ENCODE data around the gene EBI3. TPM values are rescaled to one million over a fixed set of nuclear protein-coding genes. Genes with fewer than 3 reads are reported as not detected.
"Not testable (repeated sequence)": the region's sequence is repeated elsewhere in the genome, so short reads cannot be mapped to it uniquely, and the experiment has no call there.

Gene EBI3
- total and polyA plus RNA-seq, 4 experiments from 2014 or later, result 0.26 TPM; not detected in 3

DNA sequence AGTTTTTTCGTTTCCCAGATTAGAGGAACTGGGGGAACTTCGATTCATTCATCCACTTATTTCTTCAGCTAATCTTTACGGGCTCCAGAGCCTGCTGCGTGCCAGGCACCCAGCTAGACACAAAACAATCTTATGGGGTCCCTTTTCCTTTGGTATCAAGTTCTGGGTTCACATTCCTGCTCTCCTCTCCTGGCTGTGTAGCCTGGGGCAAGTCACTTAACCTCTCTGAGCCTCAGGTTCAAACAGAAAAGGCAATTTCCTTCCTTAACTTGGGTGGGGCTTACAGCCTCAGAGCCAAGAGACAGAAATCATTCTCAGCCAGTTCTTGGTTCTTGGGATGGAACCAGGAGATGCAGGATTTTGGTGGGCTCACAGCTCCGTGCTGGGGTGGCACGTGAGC lies 55.7 kb downstream of the EBI3 start:
- Mint-ChIP-seq H3K27ac (no peak overlapping the region), H3K27me3 (peaks cover 10 to 16% of the 10 kb centered on the region in 2 donors), H3K4me3 (no peak overlapping the region), H3K9me3 (no peaks in the 10 kb centered on the region), H3K36me3 (no peaks in the 10 kb centered on the region), H3K4me1 (no peaks in the 10 kb centered on the region)
- Histone ChIP-seq H3K36me3 (ENCODE audit: insufficient read depth, low read length) (no peaks in the 10 kb centered on the region), H3K27me3 (ENCODE audit: insufficient read depth, low read length) (peaks cover under 1% of the 10 kb centered on the region), H3K4me3 (ENCODE audit: low read length in 2 of 2) (no peak overlapping the region), H3K4me1 (ENCODE audit: insufficient read depth, low read length) (no peaks in the 10 kb centered on the region), H3K9me3 (ENCODE audit: control insufficient read depth in 1 of 2, low read length in 2 of 2) (no peaks in the 10 kb centered on the region), H3K27ac (ENCODE audit: low read depth, low read length) (no peak overlapping the region)
- ChIA-PET CTCF (ENCODE audit: partially characterized antibody) (interaction anchor here (0.8 kb wide), 1 partner anchor 18 kb away, joined by 4 read pairs; no protein-coding TSS in a partner anchor), POLR2A (ENCODE audit: partially characterized antibody) (no interaction called here)
- no peak for DNase-seq
- intact Hi-C loops (cut with micrococcal nuclease), result no loop called here

DNA sequence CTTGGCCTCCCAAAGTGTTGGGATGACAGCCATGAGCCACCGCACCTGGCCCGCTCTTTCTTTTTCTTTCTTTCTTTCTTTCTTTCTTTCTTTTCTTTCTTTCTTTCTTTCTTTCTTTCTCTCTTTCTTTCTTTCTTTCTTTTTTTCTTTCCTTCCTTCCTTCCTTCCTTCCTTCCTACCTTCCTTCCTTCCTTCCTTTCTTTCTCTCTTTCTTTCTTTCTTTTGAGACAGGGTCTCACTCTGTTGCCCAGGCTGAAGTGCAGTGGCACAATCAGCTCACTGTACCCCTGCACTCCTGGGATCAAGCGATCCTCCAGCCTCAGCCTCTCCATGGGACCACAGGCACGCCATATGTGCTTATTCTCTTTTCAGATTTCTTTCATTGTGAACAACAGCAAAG lies 56.8 kb downstream of the EBI3 start:
- H3K27ac ChIP-seq (ENCODE audit: low read depth, low read length); H3K27me3 ChIP-seq (ENCODE audit: insufficient read depth, low read length); POLR2A ChIA-PET (ENCODE audit: partially characterized antibody); H3K9me3 ChIP-seq (ENCODE audit: control insufficient read depth in 1 of 2, low read length in 2 of 2); H3K27me3 Mint-ChIP-seq; H3K4me1 Mint-ChIP-seq; H3K36me3 ChIP-seq (ENCODE audit: insufficient read depth, low read length); H3K4me3 ChIP-seq (ENCODE audit: low read length in 2 of 2); H3K4me3 Mint-ChIP-seq; DNase-seq; intact Hi-C loops (cut with micrococcal nuclease); H3K4me1 ChIP-seq (ENCODE audit: insufficient read depth, low read length); H3K36me3 Mint-ChIP-seq; H3K9me3 Mint-ChIP-seq: not testable (repeated sequence)
- peak overlapping the region in 1 of 7 donors; percentile 13 for H3K27ac Mint-ChIP-seq
- CTCF ChIA-PET (ENCODE audit: partially characterized antibody), result interaction anchor here (0.6 kb wide), 1 partner anchor 38 kb away, joined by 3 read pairs; no protein-coding TSS in a partner anchor

Other genes with a start within 250 kb of the EBI3 start
- 1,000 to 10,000 TPM; 2,286 to 2,389 TPM for gene EEF2, start 244.1 kb upstream of the EBI3 start, total RNA-seq
- 100 to 1,000 TPM; 274 to 749 TPM for gene EEF2, start 244.1 kb upstream of the EBI3 start, polyA plus RNA-seq
- gene PIAS4, start 221.8 kb upstream of the EBI3 start, total RNA-seq, result 10 to 100 TPM; 38.6 to 42.6 TPM
- gene PIAS4, start 221.8 kb upstream of the EBI3 start, polyA plus RNA-seq, result 1 to 10 TPM; 5.2 to 6.1 TPM
- gene ZBTB7A, start 162.6 kb upstream of the EBI3 start, total RNA-seq, result 10 to 100 TPM; 57.0 to 57.7 TPM
- gene ZBTB7A, start 162.6 kb upstream of the EBI3 start, polyA plus RNA-seq, result 10 to 100 TPM in 1 of 2 donors, 1 to 10 TPM in 1; 9.6 to 48.2 TPM
- 100 to 1,000 TPM; 125 to 126 TPM for gene MAP2K2, start 105.4 kb upstream of the EBI3 start, total RNA-seq
- gene MAP2K2, start 105.4 kb upstream of the EBI3 start, polyA plus RNA-seq, result 100 to 1,000 TPM in 1 of 2 donors, 10 to 100 TPM in 1; 44.0 to 101 TPM
- gene CREB3L3, start 75.9 kb upstream of the EBI3 start, total RNA-seq, result not detected
- not detected for gene CREB3L3, start 75.9 kb upstream of the EBI3 start, polyA plus RNA-seq
- gene SIRT6, start 47.0 kb upstream of the EBI3 start, total RNA-seq, result 10 to 100 TPM; 26.8 to 27.0 TPM
- 1 to 10 TPM in 1 of 2 donors, under 1 TPM in 1; 0.19 to 5.0 TPM for gene SIRT6, start 47.0 kb upstream of the EBI3 start, polyA plus RNA-seq
- 1 to 10 TPM; 1.9 to 2.9 TPM for gene ANKRD24, start 46.8 kb upstream of the EBI3 start, total RNA-seq
- gene ANKRD24, start 46.8 kb upstream of the EBI3 start, polyA plus RNA-seq, result under 1 TPM in 1 of 2 donors, not detected in 1; 0.20 TPM
- 10 to 100 TPM; 28.1 to 29.4 TPM for gene YJU2, start 17.6 kb downstream of the EBI3 start, total RNA-seq
- gene YJU2, start 17.6 kb downstream of the EBI3 start, polyA plus RNA-seq, result 10 to 100 TPM; 13.0 to 36.1 TPM
- under 1 TPM in 1 of 2 experiments, not detected in 1; 0.58 TPM for gene SHD, start 49.7 kb downstream of the EBI3 start, total RNA-seq
- gene SHD, start 49.7 kb downstream of the EBI3 start, polyA plus RNA-seq, result not detected
- 1 to 10 TPM; 6.9 to 9.3 TPM for gene TMIGD2, start 72.9 kb downstream of the EBI3 start, total RNA-seq
- 10 to 100 TPM; 22.9 to 23.7 TPM for gene TMIGD2, start 72.9 kb downstream of the EBI3 start, polyA plus RNA-seq
- gene FSD1, start 75.1 kb downstream of the EBI3 start, total RNA-seq, result 1 to 10 TPM in 1 of 2 experiments, under 1 TPM in 1; 0.73 to 1.4 TPM
- 1 to 10 TPM in 1 of 2 donors, under 1 TPM in 1; 0.61 to 2.4 TPM for gene FSD1, start 75.1 kb downstream of the EBI3 start, polyA plus RNA-seq
- gene STAP2, start 109.3 kb downstream of the EBI3 start, total RNA-seq, result 1 to 10 TPM in 1 of 2 experiments, under 1 TPM in 1; 0.86 to 2.4 TPM
- gene STAP2, start 109.3 kb downstream of the EBI3 start, polyA plus RNA-seq, result 1 to 10 TPM; 2.1 to 2.6 TPM
- gene MPND, start 114.0 kb downstream of the EBI3 start, total RNA-seq, result 10 to 100 TPM; 24.7 to 27.0 TPM
- gene MPND, start 114.0 kb downstream of the EBI3 start, polyA plus RNA-seq, result 1 to 10 TPM; 3.5 to 9.2 TPM
- gene SH3GL1, start 171.0 kb downstream of the EBI3 start, total RNA-seq, result 10 to 100 TPM; 40.1 to 45.6 TPM
- gene SH3GL1, start 171.0 kb downstream of the EBI3 start, polyA plus RNA-seq, result 10 to 100 TPM; 19.7 to 28.2 TPM
- gene CHAF1A, start 173.1 kb downstream of the EBI3 start, total RNA-seq, result 10 to 100 TPM; 13.9 to 18.1 TPM
- 1 to 10 TPM; 2.8 to 4.5 TPM for gene CHAF1A, start 173.1 kb downstream of the EBI3 start, polyA plus RNA-seq
- gene UBXN6, start 228.3 kb downstream of the EBI3 start, total RNA-seq, result 10 to 100 TPM; 61.3 to 63.5 TPM
- 1 to 10 TPM; 4.1 to 6.2 TPM for gene UBXN6, start 228.3 kb downstream of the EBI3 start, polyA plus RNA-seq
- 10 to 100 TPM; 36.5 to 39.7 TPM for gene HDGFL2, start 242.8 kb downstream of the EBI3 start, total RNA-seq
- 10 to 100 TPM in 1 of 2 donors, 1 to 10 TPM in 1; 3.5 to 26.1 TPM for gene HDGFL2, start 242.8 kb downstream of the EBI3 start, polyA plus RNA-seq